SK-N-SH treated with all-trans-retinoic acid at 6 μM for 48 hours (cell line): ENCODE measurements around the gene HHIPL1.

Experiments
- ATAC-seq: fragments of 200-7000 bp; cut with Tn5 transposase; 3 replicates; pipeline ENCODE4 v1.9.1; 2020; ENCODE audit warnings: mild to moderate bottlenecking, moderate library complexity
- ARNTL ChIP-seq: fragments of 450-650 bp; formaldehyde crosslinking; IDR thresholded peaks from 2 replicates; pipeline ENCODE4 v1.5.0; 2020; ENCODE audit warnings: low read depth, mild to moderate bottlenecking, moderate library complexity, borderline replicate concordance
- BACH2 ChIP-seq: fragments of 250-450 bp; sonication (Bioruptor Pico); IDR thresholded peaks from 2 replicates; pipeline ENCODE4 v1.9.0; 2021; ENCODE audit warnings: mild to moderate bottlenecking, borderline replicate concordance
- CSDC2 ChIP-seq: fragments of 250-450 bp; sonication (Bioruptor Pico); IDR thresholded peaks from 2 replicates; pipeline ENCODE4 v1.5.0; 2020; ENCODE audit warnings: mild to moderate bottlenecking, moderate library complexity
- ESRRG ChIP-seq: fragments of 250-450 bp; sonication (Bioruptor Pico); IDR thresholded peaks from 2 replicates; pipeline ENCODE4 v1.6.1; 2021; ENCODE audit warnings: mild to moderate bottlenecking
- GLIS3 ChIP-seq: fragments of 250-450 bp; sonication (Bioruptor Pico); IDR thresholded peaks from 2 replicates; pipeline ENCODE4 v1.5.0; 2020; ENCODE audit warnings: mild to moderate bottlenecking, moderate library complexity
- ISL1 ChIP-seq: fragments of 250-450 bp; sonication (Bioruptor Pico); IDR thresholded peaks from 2 replicates; pipeline ENCODE4 v2.1.2; 2022; ENCODE audit warnings: mild to moderate bottlenecking, moderate library complexity
- OSR1 ChIP-seq: fragments of 250-450 bp; sonication (Bioruptor Pico); IDR thresholded peaks from 2 replicates; pipeline ENCODE4 v1.8.0; 2022; ENCODE audit warnings: moderate library complexity, mild to moderate bottlenecking, inconsistent platforms
- PPARA ChIP-seq: fragments of 250-450 bp; sonication (Bioruptor Pico); IDR thresholded peaks from 2 replicates; pipeline ENCODE4 v1.5.0; 2020; ENCODE audit warnings: mild to moderate bottlenecking, borderline replicate concordance
- RARB ChIP-seq: fragments of 250-450 bp; sonication (Bioruptor Pico); IDR thresholded peaks from 2 replicates; pipeline ENCODE4 v1.8.0; 2021; ENCODE audit warnings: mild to moderate bottlenecking, moderate library complexity
- SNAI2 ChIP-seq: fragments of 250-450 bp; sonication (Bioruptor Pico); IDR thresholded peaks from 2 replicates; pipeline ENCODE4 v1.5.0; 2020; ENCODE audit warnings: mild to moderate bottlenecking, moderate library complexity
- TCF4 ChIP-seq: fragments of 250-450 bp; sonication (Bioruptor Pico); IDR thresholded peaks from 2 replicates; pipeline ENCODE4 v1.8.0; 2021; ENCODE audit warnings: mild to moderate bottlenecking, moderate library complexity, borderline replicate concordance
- TOX ChIP-seq: fragments of 250-450 bp; sonication (Bioruptor Pico); IDR thresholded peaks from 2 replicates; pipeline ENCODE4 v1.8.0; 2021; ENCODE audit warnings: mild to moderate bottlenecking, moderate library complexity, borderline replicate concordance
- TSHZ2 ChIP-seq: fragments of 250-450 bp; sonication (Bioruptor Pico); IDR thresholded peaks from 2 replicates; pipeline ENCODE4 v1.5.0; 2020; ENCODE audit warnings: mild to moderate bottlenecking, moderate library complexity
- ZC3H10 ChIP-seq: fragments of 250-450 bp; sonication (Bioruptor Pico); IDR thresholded peaks from 2 replicates; pipeline ENCODE4 v1.5.1; 2021; ENCODE audit warnings: mild to moderate bottlenecking, moderate library complexity
- ZFP30 ChIP-seq: fragments of 450-650 bp; formaldehyde crosslinking; IDR thresholded peaks from 2 replicates; pipeline ENCODE4 v1.5.0; 2022; ENCODE audit warnings: mild to moderate bottlenecking, moderate library complexity
- ZNF565 ChIP-seq: fragments of 450-650 bp; formaldehyde crosslinking; conservative IDR thresholded peaks from 2 replicates; pipeline ENCODE4 v1.5.0; 2020; ENCODE audit warnings: low read depth, mild to moderate bottlenecking, moderate library complexity
- ZNF70 ChIP-seq: fragments of 450-650 bp; formaldehyde crosslinking; IDR thresholded peaks from 2 replicates; pipeline ENCODE4 v1.5.0; 2020; ENCODE audit warnings: mild to moderate bottlenecking, moderate library complexity
- ZNF8 ChIP-seq: fragments of 450-650 bp; formaldehyde crosslinking; IDR thresholded peaks from 2 replicates; pipeline ENCODE4 v1.5.0; 2020; ENCODE audit warnings: mild to moderate bottlenecking, moderate library complexity
- TF ChIP-seq, protein P1 (sequence below): fragments of 250-450 bp; sonication (Bioruptor Pico); IDR thresholded peaks from 2 replicates; pipeline ENCODE4 v1.8.0; 2020; ENCODE audit warnings: mild to moderate bottlenecking, moderate library complexity, borderline replicate concordance
- TF ChIP-seq, protein P2 (sequence below): fragments of 250-450 bp; sonication (Bioruptor Pico); IDR thresholded peaks from 2 replicates; pipeline ENCODE4 v1.5.1; 2020; ENCODE audit warnings: low read depth, mild to moderate bottlenecking, moderate library complexity
- TF ChIP-seq, protein P3 (sequence below): fragments of 250-450 bp; sonication (Bioruptor Pico); IDR thresholded peaks from 2 replicates; pipeline ENCODE4 v1.5.1; 2021; ENCODE audit warnings: mild to moderate bottlenecking, moderate library complexity
- TF ChIP-seq, protein P4 (sequence below): fragments of 250-450 bp; sonication (Bioruptor Pico); IDR thresholded peaks from 2 replicates; pipeline ENCODE4 v1.8.0; 2021; ENCODE audit warnings: low read depth, mild to moderate bottlenecking, moderate library complexity, borderline replicate concordance

HHIPL1 gene

GRCh38 chr14:99656171-99656570 is 11.2 kb downstream of the HHIPL1 start:
- no peak for ATAC-seq
- no peak for TF ChIP-seq CSDC2 (CRISPR knock-in tag)
- TF ChIP-seq, protein P1, sequence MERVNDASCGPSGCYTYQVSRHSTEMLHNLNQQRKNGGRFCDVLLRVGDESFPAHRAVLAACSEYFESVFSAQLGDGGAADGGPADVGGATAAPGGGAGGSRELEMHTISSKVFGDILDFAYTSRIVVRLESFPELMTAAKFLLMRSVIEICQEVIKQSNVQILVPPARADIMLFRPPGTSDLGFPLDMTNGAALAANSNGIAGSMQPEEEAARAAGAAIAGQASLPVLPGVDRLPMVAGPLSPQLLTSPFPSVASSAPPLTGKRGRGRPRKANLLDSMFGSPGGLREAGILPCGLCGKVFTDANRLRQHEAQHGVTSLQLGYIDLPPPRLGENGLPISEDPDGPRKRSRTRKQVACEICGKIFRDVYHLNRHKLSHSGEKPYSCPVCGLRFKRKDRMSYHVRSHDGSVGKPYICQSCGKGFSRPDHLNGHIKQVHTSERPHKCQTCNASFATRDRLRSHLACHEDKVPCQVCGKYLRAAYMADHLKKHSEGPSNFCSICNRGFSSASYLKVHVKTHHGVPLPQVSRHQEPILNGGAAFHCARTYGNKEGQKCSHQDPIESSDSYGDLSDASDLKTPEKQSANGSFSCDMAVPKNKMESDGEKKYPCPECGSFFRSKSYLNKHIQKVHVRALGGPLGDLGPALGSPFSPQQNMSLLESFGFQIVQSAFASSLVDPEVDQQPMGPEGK (CRISPR knock-in tag), result no peak
- TF ChIP-seq ZC3H10 (CRISPR knock-in tag), result no peak
- no peak for TF ChIP-seq ZNF565 (CRISPR knock-in tag)
- TF ChIP-seq ZNF70 (CRISPR knock-in tag), result no peak
- no peak for TF ChIP-seq OSR1
- TF ChIP-seq PPARA (CRISPR knock-in tag), result no peak
- TF ChIP-seq, protein P2, sequence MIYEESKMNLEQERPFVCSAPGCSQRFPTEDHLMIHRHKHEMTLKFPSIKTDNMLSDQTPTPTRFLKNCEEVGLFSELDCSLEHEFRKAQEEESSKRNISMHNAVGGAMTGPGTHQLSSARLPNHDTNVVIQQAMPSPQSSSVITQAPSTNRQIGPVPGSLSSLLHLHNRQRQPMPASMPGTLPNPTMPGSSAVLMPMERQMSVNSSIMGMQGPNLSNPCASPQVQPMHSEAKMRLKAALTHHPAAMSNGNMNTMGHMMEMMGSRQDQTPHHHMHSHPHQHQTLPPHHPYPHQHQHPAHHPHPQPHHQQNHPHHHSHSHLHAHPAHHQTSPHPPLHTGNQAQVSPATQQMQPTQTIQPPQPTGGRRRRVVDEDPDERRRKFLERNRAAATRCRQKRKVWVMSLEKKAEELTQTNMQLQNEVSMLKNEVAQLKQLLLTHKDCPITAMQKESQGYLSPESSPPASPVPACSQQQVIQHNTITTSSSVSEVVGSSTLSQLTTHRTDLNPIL (CRISPR knock-in tag), result no peak
- TF ChIP-seq TOX (CRISPR knock-in tag), result no peak
- no peak for TF ChIP-seq ESRRG
- TF ChIP-seq TCF4 (CRISPR knock-in tag), result no peak
- no peak for TF ChIP-seq SNAI2 (CRISPR knock-in tag)
- TF ChIP-seq RARB (CRISPR knock-in tag), result no peak
- TF ChIP-seq TSHZ2 (CRISPR knock-in tag), result no peak
- TF ChIP-seq ZNF8 (CRISPR knock-in tag), result no peak
- TF ChIP-seq ISL1 (CRISPR knock-in tag), result no peak
- TF ChIP-seq, protein P3, sequence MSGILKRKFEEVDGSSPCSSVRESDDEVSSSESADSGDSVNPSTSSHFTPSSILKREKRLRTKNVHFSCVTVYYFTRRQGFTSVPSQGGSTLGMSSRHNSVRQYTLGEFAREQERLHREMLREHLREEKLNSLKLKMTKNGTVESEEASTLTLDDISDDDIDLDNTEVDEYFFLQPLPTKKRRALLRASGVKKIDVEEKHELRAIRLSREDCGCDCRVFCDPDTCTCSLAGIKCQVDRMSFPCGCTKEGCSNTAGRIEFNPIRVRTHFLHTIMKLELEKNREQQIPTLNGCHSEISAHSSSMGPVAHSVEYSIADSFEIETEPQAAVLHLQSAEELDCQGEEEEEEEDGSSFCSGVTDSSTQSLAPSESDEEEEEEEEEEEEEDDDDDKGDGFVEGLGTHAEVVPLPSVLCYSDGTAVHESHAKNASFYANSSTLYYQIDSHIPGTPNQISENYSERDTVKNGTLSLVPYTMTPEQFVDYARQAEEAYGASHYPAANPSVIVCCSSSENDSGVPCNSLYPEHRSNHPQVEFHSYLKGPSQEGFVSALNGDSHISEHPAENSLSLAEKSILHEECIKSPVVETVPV (CRISPR knock-in tag), result no peak
- TF ChIP-seq BACH2 (CRISPR knock-in tag), result no peak

- no peak for ATAC-seq
Observed at GRCh38 chr14:99657645-99658155, 12.8 kb downstream of the HHIPL1 start.

More at GRCh38 chr14:99657645-99658155, 12.8 kb downstream of the HHIPL1 start:
- no peak for TF ChIP-seq ZNF8 (CRISPR knock-in tag)
- TF ChIP-seq, protein P4, sequence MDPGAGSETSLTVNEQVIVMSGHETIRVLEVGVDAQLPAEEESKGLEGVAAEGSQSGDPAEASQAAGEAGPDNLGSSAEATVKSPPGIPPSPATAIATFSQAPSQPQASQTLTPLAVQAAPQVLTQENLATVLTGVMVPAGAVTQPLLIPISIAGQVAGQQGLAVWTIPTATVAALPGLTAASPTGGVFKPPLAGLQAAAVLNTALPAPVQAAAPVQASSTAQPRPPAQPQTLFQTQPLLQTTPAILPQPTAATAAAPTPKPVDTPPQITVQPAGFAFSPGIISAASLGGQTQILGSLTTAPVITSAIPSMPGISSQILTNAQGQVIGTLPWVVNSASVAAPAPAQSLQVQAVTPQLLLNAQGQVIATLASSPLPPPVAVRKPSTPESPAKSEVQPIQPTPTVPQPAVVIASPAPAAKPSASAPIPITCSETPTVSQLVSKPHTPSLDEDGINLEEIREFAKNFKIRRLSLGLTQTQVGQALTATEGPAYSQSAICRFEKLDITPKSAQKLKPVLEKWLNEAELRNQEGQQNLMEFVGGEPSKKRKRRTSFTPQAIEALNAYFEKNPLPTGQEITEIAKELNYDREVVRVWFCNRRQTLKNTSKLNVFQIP (CRISPR knock-in tag), result no peak
- no peak for TF ChIP-seq ZNF565 (CRISPR knock-in tag)
- no peak for TF ChIP-seq RARB (CRISPR knock-in tag)
- TF ChIP-seq GLIS3 (CRISPR knock-in tag), result no peak
- TF ChIP-seq TOX (CRISPR knock-in tag), result no peak
- no peak for TF ChIP-seq ZFP30 (CRISPR knock-in tag)
- TF ChIP-seq ESRRG, result no peak
- no peak for TF ChIP-seq TSHZ2 (CRISPR knock-in tag)
- no peak for TF ChIP-seq ARNTL (CRISPR knock-in tag)
- TF ChIP-seq ZNF70 (CRISPR knock-in tag), result no peak
- TF ChIP-seq, protein P1 (CRISPR knock-in tag), result no peak
